HG03558 (cell line): ENCODE measurements around the gene RASSF5.

ENCODE experiments used
- ATAC-seq: cut with Tn5 transposase; IDR thresholded peaks from one replicate; pipeline ENCODE4 v1.9.1; 2021; ENCODE audit warnings: moderate number of reproducible peaks; ENCODE audit not compliant: unreplicated experiment; ENCODE audit errors: extremely low read depth

RASSF5 gene

GRCh38 chr1:206538901-206539640, 31.7 kb downstream of the RASSF5 start:
- ATAC-seq, result no peak

GRCh38 chr1:206540044-206540780, 32.9 kb downstream of the RASSF5 start:
- no peak for ATAC-seq

- ATAC-seq, result no peak
Observed at GRCh38 chr1:206541236-206541833, 34.0 kb downstream of the RASSF5 start.

- ATAC-seq, result no peak
Observed at GRCh38 chr1:206544562-206545257, 37.4 kb downstream of the RASSF5 start.

GRCh38 chr1:206545351-206545750, 38.0 kb downstream of the RASSF5 start:
- ATAC-seq, result no peak

- ATAC-seq, result no peak
Observed at GRCh38 chr1:206547104-206547503, 39.8 kb downstream of the RASSF5 start.

- ATAC-seq, result no peak
Observed at GRCh38 chr1:206550446-206550845, 43.1 kb downstream of the RASSF5 start.

GRCh38 chr1:206551296-206551985, 44.1 kb downstream of the RASSF5 start:
- no peak for ATAC-seq

GRCh38 chr1:206551986-206552326, 44.6 kb downstream of the RASSF5 start:
- ATAC-seq, result no peak

GRCh38 chr1:206554211-206554610, 46.9 kb downstream of the RASSF5 start:
- no peak for ATAC-seq

GRCh38 chr1:206554701-206555472, 47.6 kb downstream of the RASSF5 start:
- ATAC-seq, result no peak

- ATAC-seq, result no peak
Observed at GRCh38 chr1:206555473-206555935, 48.2 kb downstream of the RASSF5 start.

- no peak for ATAC-seq
Observed at GRCh38 chr1:206556047-206556749, 48.9 kb downstream of the RASSF5 start.

GRCh38 chr1:206556750-206557635, 49.7 kb downstream of the RASSF5 start:
- ATAC-seq, result no peak

- ATAC-seq, result no peak
Observed at GRCh38 chr1:206557636-206558473, 50.5 kb downstream of the RASSF5 start.

GRCh38 chr1:206558794-206559671, 51.7 kb downstream of the RASSF5 start:
- ATAC-seq, result no peak
